IPS DF 19.7 (cell line): ENCODE data around the gene SH3BGR.

Experiments used
- DNase-seq: peaks from one replicate; pipeline ENCODE4 v3.0.0-alpha.2; 2013; ENCODE audit warnings: low read depth, low spot score

The SH3BGR gene

GRCh38 chr21:39456665-39457064, 4.9 kb downstream of the SH3BGR start:
- DNase-seq: no peak

DNA sequence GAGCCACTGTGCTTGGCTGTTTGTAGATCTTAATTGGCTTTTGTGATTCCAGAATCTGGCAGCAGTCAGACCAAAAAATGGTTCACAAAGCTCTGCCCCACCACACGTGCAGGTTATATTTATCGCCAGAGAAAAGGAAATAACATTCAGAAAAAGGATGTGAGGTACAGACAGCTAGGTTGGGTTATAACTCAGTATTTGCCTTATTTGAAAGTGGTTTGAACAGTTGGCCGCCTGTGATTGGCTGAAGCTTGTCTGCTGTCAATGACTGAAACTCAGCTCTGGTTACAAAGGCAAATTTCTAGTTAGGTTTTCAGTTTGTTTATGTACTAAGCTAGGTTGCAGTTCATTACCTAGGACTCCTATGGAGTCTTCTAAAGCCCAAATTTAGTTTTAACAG, 9.6 kb downstream of the SH3BGR start:
- DNase-seq: no peak

GRCh38 chr21:39463308-39463707, 11.5 kb downstream of the SH3BGR start:
- no peak for DNase-seq

- no peak for DNase-seq
Measured at GRCh38 chr21:39466584-39466983, 14.8 kb downstream of the SH3BGR start.

DNA sequence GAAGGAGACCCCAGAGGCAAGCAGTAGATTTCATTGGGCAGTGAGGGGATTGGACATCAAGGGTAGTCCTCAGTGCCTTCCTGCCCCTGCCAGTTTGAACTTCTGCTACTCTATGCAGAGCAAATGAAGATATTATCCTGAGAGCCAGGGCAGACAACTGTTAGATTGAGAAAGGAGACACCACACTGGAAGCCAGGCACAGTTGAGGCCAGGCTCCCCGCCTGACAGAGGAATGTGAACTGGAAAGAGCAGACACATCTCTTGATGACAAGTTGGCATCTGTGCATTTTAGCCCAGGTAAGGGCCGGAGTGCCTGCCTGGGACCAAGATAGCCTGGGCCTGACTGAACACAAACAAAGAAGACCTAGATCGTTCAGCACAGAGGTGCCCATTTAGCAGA, 16.0 kb downstream of the SH3BGR start:
- DNase-seq: no peak

DNA sequence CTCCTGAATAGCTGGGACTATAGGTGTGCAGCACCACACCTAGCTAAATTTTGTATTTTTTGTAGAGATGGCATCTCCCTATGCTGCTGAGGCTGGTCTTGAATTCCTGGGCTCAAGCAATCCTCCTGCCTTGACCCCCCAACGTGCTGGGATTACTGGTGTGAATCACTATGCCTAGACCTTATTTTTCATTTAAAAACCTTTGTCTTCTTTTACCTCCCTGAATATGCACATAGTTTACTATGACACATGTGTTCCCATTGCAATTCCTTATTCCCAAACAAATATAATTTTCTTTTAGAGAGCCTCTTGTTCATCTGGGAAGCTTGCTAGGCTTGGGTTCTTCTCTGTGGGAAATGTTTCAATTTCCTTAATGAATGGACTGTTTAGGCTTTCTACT, 16.8 kb downstream of the SH3BGR start:
- no peak for DNase-seq

GRCh38 chr21:39471598-39471997, 19.8 kb downstream of the SH3BGR start:
- DNase-seq: no peak

DNA sequence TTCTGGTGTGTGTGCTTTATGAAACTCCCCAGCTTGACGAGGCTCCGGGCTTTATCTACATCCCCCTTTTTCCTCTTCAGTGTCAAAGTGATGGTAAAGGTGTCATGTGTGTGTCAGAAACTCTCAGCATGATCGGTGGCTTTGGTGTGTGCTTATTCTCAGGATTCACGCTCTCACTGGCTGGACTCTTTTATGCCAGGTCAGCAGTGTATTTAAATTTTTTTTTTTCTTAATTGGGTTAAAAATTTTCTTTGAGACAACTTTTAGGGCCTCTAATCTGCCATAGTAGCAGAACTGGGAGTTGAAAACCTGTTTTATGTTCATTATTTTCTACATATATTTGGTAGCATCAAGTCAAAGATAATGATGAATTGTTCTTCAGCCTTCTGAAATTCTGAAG, 21.0 kb downstream of the SH3BGR start:
- DNase-seq: no peak

GRCh38 chr21:39474611-39475010, 22.8 kb downstream of the SH3BGR start:
- no peak for DNase-seq

DNA sequence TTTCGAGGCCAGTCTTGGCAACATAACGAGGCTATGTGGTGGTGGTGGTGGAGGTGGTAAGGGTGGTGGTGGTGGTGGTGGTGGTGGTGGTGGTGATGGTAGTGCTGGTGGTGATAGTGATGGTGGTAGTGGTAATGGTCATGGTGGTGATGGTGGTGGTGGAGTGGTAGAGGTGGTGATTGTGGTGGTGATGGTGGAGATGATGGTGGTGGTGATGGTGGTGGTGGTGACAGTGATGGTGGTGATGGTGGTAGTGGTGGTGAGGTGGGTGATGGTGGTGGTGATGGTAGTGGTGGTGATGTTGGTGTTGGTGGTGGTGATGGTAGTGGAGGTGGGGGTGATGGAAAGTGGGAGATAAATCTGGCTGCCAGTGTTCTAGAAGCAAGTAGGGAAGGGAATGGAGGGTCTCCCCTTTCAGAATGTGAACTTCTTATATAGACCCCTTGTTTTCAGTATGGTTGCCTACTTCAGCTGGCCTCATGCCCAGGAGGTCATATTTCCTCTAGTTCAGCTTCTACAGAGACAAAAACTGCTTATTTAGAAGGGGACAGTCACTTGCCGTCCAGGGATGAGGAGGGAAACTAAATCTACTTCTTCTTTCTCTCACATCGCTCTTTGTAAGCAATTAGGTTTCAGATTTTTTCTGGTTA, 27.5 kb downstream of the SH3BGR start:
- DNase-seq: no peak

DNA sequence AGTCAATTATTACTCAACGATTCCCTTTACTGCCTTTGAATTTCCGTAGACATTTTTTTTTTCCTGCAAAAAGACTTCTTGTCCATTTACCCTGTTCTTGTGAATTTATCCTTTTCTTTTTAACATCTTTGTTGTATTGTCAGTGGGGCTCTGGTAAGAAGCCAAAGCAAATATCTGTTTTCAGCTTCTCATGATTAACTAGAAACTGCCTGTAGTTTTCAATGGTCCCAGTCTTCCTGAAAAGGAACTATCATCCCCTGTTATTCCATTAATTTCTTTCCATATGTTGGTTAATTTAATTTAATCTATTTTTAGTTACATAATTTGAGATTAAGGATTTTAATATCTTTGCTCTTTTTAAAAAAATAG, 28.0 kb downstream of the SH3BGR start:
- no peak for DNase-seq

DNA sequence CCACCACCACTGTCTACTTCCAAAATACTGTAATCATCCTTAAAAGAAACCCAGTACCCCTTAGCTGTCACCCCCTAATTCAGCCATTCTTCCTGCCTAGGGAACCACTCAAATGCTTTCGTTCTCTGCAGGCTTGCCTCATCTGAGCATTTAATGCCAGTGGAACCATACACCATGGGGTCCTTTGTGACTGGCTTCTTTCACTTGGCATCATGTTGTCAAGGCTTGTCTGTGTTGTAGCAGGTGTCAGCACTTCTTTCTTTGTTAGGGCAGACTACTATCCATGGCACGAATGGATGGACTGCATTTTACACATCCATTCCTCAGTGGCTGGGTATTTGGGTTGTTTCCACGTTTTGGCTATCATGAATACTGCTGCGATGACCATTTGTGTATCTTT, 28.5 kb downstream of the SH3BGR start:
- no peak for DNase-seq

DNA sequence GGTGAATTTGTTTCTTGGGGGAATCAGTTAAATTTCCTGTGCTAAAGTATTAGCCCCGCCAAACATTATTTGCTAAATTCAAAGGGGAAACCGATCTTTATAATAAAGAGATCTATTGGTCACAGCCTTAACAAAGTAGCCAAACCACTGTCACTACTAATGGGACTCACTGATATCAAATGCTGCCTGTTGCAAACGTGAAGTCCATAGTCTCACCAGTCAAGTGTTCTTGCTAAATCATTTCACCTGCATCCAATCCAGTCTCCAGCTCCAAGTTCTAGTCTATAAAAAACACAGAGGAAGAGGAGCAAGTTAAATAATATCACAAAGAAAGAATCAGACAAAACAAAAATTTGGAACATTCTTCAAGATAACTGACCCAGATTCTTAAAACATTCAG, 30.1 kb downstream of the SH3BGR start:
- no peak for DNase-seq

DNA sequence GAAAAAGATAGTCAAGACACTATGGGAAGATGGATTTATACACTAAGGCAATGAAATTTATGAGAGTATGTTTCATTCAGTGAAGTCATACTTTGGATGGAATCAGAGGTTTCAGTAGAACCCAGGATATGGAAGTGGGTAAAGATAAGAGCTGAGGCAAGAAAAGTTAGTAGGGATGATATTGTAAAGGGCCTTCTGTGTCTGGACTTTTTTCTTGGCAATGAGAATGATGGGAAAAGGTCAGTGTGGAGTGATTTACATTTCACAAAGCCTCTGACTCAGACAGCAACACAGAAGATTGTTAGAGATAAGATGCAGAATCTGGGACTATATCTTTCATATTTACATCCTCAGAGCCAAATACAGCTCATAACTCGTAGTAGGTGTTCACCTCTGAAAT, 32.1 kb downstream of the SH3BGR start:
- DNase-seq: no peak

- no peak for DNase-seq
Measured at GRCh38 chr21:39484711-39485276, 33.0 kb downstream of the SH3BGR start.

DNA sequence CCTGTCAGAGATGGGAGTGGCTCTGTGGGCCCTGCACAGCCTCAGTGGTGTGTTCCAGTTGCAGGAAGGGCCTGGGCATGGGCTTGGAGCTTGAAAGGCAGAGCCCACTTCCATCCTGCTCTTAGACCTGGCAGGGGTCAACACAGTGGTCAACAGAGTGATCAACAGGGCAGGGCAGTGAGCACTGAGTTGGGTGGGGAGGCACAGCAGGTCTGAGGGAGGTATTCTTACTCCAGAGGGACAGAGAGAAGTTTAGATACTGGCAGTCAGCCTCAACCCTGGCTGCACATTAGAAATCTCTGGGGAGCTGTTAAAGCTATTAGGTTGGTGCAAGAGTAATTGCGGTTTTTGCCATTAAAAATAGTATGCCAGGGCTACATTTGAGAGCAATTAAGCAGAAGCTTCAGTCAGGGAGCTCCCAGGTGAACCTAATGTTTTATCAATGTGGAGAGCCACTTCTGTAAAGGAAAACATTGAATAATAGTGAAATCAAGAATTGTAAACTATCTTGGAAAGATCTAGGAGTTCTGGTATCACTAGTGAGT, 37.7 kb downstream of the SH3BGR start:
- no peak for DNase-seq

- DNase-seq: no peak
Measured at GRCh38 chr21:39499156-39499555, 47.4 kb downstream of the SH3BGR start.

DNA sequence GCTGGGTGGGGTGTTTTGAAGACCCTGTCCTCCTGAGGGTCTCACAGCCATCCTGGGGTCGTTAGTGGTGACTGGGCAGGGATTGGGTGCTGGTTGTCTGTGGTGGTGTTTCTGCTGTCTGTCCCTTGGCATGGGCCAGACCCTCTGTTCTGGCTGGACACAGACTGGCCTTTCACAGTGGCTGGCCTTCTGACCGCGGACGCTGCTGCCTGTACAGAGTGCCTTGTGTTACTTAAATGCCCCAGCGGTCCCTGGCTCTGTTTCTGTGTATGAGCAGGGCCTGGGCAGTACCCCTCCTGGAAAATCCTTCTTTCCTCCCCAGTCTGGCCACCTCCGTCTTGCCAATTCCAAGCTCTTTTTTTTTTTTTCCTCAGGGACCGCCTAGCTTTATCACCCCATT, 50.9 kb downstream of the SH3BGR start:
- DNase-seq: no peak

DNA sequence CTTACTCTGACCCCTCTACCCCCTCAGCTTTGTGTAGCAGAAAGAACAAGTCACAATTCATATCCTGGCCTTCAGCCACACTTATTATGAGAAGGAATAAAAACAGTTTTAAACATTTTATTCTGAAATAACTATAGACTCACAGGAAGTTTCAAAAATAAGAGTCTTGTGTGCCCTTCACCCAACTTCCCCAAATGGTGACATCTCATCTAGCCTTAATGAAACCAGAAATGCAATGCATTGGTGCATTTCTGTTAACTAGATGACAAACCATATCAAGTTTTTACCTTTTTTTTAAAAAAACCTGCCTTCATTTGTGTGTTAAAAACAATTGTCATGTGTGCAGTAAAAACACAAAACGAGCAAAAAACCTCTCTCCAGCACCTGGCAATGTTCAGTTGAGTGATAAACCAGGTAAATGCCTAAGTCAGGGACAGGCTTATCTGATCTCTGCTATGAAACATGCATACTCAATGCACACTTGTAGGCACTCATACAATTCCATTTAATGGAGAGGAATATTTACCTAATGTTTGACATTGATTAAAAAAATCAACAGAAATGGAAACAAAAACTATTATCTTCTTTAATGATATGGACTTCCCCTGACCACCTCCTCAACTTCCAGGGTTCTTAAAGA, 51.5 kb downstream of the SH3BGR start:
- DNase-seq: no peak

DNA sequence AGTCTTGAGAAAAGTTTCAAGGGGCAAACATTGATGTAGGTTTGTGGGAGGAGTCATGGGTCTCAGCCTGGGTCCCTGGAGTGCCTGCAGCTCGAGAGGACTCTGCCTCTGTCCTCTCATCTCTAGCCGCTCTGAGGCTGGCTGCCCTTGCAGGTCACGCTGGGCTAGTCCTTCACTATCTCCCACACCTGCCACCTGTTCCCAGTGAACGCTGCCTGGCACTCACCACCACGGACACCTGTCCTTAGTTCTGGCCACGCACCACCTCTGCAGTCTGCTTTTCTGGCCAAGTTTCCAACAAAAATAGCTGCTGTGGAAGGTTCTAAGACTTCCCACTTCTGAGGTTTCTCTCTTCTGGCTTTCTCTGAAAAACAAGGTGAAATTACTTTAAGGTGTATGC, 52.5 kb downstream of the SH3BGR start:
- DNase-seq: no peak

- no peak for DNase-seq
Measured at GRCh38 chr21:39510240-39510639, 58.5 kb downstream of the SH3BGR start.

- DNase-seq: no peak
Measured at GRCh38 chr21:39511102-39511501, 59.3 kb downstream of the SH3BGR start.

DNA sequence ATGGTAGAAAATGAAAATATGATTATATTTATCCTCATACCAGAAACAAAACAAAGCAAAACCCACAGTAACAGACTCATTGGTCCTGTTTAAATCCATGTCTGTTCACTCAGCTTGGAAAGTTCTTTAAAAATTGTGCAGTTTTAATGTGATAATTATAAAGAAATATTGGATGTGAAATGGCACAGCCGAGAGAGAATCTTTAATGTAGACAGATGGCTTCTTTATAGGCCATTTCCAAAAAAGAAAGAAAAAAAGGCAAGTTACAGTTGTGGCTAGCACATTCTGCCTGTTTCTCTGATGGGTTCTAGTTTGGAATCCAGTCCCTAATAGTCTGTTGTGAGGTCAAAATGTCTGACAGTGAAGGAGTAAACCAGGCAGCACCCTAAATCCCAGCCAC, 62.0 kb downstream of the SH3BGR start:
- no peak for DNase-seq
